Dendritic cell treated with granulocyte-macrophage colony-stimulating factor and Interleukin-4, amounts not matched to agents 40 ng/mL and 50 ng/mL, for 4 days (primary cell): ENCODE data around the gene WIZ.

Source experiments
- H3K27ac Mint-ChIP-seq: one replicate; pipeline ENCODE4 v1.8.0; 2022; ENCODE audit warnings: mild to moderate bottlenecking, mixed read lengths
- H3K27me3 Mint-ChIP-seq: one replicate; pipeline ENCODE4 v1.8.0; 2022; ENCODE audit warnings: mild to moderate bottlenecking, mixed read lengths
- H3K36me3 Mint-ChIP-seq: one replicate; pipeline ENCODE4 v1.8.0; 2022; ENCODE audit warnings: low read depth, mixed read lengths
- H3K4me1 Mint-ChIP-seq: one replicate; pipeline ENCODE4 v1.8.0; 2022; ENCODE audit warnings: low read depth, mixed read lengths
- H3K4me3 Mint-ChIP-seq: one replicate; pipeline ENCODE4 v1.8.0; 2022; ENCODE audit warnings: mild to moderate bottlenecking, moderate library complexity, mixed read lengths
- H3K9me3 Mint-ChIP-seq: one replicate; pipeline ENCODE4 v1.8.0; 2022; ENCODE audit warnings: mixed read lengths
- intact Hi-C: fragments of 100-400 bp; cut with micrococcal nuclease; formaldehyde crosslinking; loops from one replicate; pipeline ENCODE4 v1.15.0; 2022

Gene WIZ

DNA sequence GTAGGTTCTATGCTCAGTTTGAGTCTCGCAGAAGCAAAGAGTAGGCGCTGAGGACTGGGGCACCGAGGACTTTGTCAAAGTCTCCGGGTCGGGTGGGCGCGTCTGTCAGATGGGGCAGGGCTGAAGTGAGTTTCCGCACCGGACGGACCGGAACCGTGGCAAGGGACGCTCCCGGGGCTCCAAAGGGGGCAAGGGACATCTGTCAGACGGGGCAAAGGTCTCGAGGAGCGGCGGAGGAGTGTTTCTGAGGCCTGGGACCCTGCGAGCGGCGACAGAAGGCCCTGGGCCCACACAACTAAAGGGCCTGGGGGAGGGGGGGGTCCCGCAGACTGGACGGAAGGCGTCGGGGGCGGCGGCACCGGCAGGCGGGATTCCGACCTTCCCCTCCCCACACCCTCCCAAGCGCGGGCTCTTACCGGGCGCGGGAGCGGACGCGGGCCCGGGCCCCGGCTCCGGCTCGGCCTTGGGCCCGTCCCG lies 17.7 kb downstream of the WIZ start:
- intact Hi-C loops, result loop anchor here (1.0 to 2.0 kb wide), 2 partner anchors 13 to 18 kb away; partner anchors contain the start of gene AKAP8L
- Mint-ChIP-seq H3K9me3 (no peaks in the 10 kb centered on the region), H3K4me3 (peak overlapping the region; percentile 85), H3K36me3 (peaks cover 54% of the 10 kb centered on the region), H3K4me1 (peaks cover 32% of the 10 kb centered on the region), H3K27me3 (no peaks in the 10 kb centered on the region), H3K27ac (peak overlapping the region; percentile 87)

DNA sequence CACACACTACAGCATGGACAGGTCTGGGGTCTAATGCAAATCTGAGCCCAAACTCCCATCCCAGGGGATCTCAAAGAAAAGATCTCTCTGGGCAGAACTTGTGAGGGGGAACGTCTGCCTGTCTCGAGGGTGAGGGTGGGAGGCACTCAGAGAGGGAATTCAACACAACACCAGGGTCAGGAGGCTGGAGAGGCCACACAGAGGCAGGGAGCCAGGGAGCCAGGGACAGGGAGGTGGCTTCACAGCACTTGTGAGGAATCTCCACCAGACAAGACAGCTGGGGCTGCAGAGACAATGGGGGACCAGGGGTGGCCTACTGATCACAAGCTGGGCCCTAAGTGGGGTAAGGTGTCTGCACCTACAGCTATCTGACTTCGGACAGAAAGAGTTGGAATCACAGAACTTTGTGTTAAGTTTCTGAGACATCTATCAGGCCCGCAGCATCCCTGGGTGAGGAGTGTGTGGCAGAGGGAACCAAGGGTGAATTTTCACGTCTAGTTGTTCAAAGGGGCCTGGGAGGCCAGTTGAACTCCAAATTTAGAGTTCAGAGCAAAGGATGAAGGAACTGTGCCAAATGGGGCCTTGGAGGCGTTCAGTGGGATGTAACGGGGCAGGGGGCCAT lies 18.2 kb downstream of the WIZ start:
- H3K36me3 Mint-ChIP-seq, result peaks cover 59% of the 10 kb centered on the region
- H3K27me3 Mint-ChIP-seq, result no peaks in the 10 kb centered on the region
- intact Hi-C loops, result loop anchor here (1.0 to 2.0 kb wide), 2 partner anchors 13 to 19 kb away; partner anchors contain the start of gene AKAP8L

DNA sequence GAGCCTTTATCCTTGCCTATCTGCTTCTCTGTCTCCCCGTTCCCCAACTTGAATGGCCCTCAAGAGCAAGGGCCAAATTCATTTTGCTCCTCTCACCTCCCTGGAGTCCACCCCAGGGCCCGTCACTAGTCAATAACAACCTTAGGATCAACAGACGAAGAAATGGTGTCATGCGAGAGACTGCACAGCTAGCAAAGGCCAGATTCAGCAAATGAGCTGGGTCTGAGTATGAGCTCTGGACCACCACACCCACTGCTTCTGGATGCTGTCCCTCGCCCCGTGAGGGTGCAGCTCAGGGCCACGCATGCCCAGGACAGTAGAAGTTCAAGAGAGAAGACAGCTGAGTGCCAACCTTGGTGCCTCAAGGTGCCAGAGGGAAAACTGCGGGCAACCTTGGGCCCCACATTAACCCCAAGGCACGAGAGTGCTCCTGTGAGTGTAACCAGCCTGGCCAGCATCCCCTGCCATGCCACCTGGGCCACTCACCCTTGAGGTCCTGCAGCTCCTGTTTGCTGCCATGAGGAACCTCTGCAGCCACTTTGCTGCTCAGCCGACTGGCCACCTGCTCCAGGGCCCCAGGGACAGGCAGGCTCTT lies 19.1 kb downstream of the WIZ start:
- H3K36me3 Mint-ChIP-seq, result peaks cover 68% of the 10 kb centered on the region
- no peaks in the 10 kb centered on the region for H3K9me3 Mint-ChIP-seq
- H3K4me1 Mint-ChIP-seq, result peaks cover 32% of the 10 kb centered on the region
- no peak overlapping the region for H3K4me3 Mint-ChIP-seq
- H3K27me3 Mint-ChIP-seq, result no peaks in the 10 kb centered on the region
- H3K27ac Mint-ChIP-seq, result peak overlapping the region; percentile 87
- intact Hi-C loops, result no loop called here

More for the DNA sequence above, 18.2 kb downstream of the WIZ start:
- Mint-ChIP-seq H3K4me3 (peak overlapping the region; percentile 85), H3K9me3 (no peaks in the 10 kb centered on the region), H3K27ac (peak overlapping the region; percentile 87), H3K4me1 (peaks cover 32% of the 10 kb centered on the region)

DNA sequence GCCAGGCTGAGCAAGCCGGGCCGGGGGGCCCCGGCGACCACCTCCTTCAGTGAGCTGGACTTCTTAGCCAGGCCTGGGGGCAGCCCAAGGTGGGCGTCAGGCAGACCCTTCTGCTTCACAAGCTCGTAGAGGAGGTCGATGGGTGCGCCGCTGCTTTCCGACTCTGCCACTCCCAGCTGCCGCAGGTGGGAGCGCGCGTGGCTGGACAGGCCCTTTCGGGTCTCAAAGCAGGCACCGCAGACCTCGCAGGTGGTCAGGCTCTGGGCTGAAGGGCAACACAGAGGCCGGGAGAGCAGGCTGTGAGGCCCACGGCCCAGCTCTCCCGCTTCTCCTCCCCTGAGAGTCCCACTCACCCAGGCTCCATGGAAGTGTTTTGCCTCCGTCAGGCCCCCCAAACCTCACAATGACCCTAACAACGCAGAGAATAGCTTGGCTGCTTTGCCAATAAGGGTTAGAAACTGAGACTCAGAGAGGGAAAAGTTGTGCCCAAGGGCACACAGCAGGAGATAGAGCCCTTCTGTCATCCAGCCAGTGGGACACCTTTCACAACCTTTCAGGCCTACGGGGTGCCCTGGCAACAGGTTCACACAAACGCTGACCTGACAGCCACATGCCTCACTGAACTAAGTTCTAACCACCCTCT lies 19.8 kb downstream of the WIZ start:
- H3K27ac Mint-ChIP-seq, result peak overlapping the region; percentile 87
- intact Hi-C loops, result no loop called here
- peaks cover 75% of the 10 kb centered on the region for H3K36me3 Mint-ChIP-seq
- H3K27me3 Mint-ChIP-seq, result no peaks in the 10 kb centered on the region
- H3K9me3 Mint-ChIP-seq, result no peaks in the 10 kb centered on the region
- H3K4me3 Mint-ChIP-seq, result no peak overlapping the region
- H3K4me1 Mint-ChIP-seq, result peaks cover 32% of the 10 kb centered on the region

DNA sequence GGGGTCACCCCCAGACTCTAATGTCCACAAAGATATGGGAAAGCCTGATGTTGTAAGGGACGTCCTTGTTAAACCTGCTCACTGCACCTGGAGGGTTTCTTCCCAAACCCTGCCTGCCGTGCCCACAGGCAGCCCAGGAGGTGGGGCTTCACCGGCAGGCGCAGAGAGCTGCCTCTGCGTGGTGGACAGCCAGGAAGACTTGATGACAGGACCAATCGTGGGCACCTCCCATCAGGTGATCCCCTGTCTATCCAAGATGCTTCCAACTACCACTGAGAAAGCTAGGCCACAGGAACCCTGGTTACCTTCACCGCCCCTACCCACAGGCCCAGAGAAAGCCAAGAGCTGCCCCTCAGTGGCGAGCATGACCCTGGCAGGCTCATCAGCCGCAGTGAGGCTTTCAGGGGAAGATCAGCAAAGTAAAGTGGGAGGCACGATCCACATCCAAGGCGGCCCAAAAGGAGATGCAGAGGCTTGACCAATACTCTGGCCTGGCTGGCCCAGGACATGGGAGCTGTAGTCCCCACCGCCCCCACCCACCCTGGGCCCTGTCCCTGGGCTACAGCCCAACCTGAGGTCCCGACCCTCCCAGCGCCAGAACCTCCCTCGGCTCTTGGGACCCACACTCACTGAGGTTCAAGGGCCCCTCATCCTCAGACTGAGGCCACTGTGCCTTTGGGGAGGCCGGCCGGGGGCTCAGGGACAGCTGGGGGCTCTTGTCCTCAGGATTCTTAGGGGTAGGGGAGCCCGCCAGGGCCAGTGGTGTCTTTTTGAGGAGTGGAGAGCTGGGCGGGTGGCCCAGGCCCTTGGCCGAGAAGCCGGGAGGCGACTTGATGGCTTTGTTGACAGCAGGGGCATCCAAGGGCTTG lies 20.6 kb downstream of the WIZ start:
- no peak overlapping the region for H3K27ac Mint-ChIP-seq
- H3K27me3 Mint-ChIP-seq, result no peaks in the 10 kb centered on the region
- peaks cover 32% of the 10 kb centered on the region for H3K4me1 Mint-ChIP-seq
- intact Hi-C loops, result no loop called here
- H3K4me3 Mint-ChIP-seq, result no peak overlapping the region
- H3K9me3 Mint-ChIP-seq, result no peaks in the 10 kb centered on the region
- peaks cover 82% of the 10 kb centered on the region for H3K36me3 Mint-ChIP-seq

DNA sequence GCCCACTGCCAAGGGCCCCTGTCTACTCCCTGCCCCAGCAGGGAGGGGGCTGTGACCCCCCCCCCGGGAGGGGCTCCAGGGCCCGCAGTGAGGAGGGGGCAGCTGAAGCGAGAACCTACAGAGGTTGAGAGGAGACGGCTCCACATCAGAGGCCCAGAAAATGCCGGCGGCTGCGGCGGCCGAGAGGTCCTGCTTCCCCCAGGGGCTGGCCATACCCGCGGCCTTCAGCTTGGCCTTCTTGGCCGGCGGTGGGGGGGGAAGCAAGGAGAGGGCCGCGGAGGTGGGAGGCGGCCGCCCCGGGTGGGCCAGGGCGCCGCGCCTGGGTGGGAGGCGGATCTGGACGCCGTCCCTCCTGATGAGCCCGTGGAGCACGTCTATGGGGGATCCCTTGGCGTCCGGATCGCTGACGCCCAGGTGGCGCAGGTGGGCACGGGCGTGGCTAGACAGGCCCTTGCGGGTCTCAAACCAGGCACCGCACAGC lies 21.7 kb downstream of the WIZ start:
- Mint-ChIP-seq H3K27me3 (no peaks in the 10 kb centered on the region), H3K36me3 (peaks cover 91% of the 10 kb centered on the region), H3K27ac (no peak overlapping the region), H3K9me3 (peaks cover 7% of the 10 kb centered on the region), H3K4me3 (no peak overlapping the region), H3K4me1 (peaks cover 25% of the 10 kb centered on the region)
- intact Hi-C loops, result no loop called here

DNA sequence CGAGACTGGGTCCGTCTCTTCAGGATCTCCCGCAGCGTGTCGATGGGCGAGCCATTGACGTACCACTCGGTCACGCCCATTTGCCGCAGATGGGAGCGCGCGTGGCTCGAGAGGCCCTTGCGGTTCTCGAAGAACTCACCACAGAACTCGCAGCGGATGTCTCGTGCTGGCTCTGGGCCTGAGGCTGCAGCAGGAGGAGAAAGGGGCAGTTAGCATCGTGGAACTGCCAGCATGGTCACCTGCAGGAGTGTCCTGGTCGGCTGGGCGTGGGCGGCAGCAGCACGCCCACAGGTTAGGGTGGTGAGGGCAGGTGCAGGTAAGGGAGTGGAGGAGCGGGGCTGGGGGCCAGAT lies 22.4 kb downstream of the WIZ start:
- no peak overlapping the region for H3K4me3 Mint-ChIP-seq
- no peak overlapping the region for H3K27ac Mint-ChIP-seq
- peaks cover 7% of the 10 kb centered on the region for H3K9me3 Mint-ChIP-seq
- H3K27me3 Mint-ChIP-seq, result no peaks in the 10 kb centered on the region
- peaks cover 94% of the 10 kb centered on the region for H3K36me3 Mint-ChIP-seq
- intact Hi-C loops, result no loop called here
- peaks cover 22% of the 10 kb centered on the region for H3K4me1 Mint-ChIP-seq

DNA sequence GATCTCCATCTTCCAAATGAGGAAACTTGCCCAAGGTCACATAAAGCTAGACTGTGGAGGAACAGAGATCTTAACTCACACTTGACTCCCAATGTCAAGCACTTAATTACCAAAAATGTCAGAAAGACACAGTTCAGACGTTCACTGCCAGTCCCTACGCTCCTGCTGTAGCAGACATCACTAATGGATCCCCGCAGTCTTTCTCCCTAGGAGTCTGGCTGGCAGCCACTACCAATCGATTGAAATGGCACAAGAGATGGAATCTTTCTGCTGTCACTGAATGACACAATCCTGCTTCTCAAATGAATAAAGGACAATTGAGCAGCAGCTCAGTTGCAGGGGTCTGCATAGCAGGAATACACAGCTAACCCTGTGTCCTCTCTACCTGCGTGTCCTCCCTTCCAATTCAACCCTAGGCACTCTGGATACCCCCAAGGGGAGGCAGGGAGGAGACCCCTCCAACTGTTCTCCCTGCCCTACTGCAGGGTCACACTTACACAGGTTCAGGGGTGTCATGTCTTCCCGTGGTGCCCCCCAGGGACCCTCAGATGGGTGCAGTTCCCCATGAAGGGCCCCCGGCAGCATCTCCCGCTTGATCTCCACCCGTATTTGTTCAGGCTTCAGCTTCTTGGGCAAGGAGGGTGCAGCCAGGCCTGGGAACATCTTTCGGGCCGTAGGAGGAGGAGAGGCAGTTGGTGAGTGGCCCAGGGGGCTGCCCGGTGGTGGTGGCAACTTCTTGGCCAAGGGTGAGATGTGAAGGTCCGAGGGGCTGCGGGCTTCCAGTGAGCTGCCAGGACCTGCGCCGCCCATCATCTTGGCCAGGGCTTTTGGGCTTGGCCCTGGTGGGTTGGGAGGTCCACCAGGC lies 23.0 kb downstream of the WIZ start:
- Mint-ChIP-seq H3K36me3 (peaks cover 94% of the 10 kb centered on the region), H3K9me3 (peaks cover 7% of the 10 kb centered on the region), H3K27ac (no peak overlapping the region), H3K4me1 (peaks cover 19% of the 10 kb centered on the region), H3K27me3 (no peaks in the 10 kb centered on the region), H3K4me3 (no peak overlapping the region)
- intact Hi-C loops, result no loop called here

DNA sequence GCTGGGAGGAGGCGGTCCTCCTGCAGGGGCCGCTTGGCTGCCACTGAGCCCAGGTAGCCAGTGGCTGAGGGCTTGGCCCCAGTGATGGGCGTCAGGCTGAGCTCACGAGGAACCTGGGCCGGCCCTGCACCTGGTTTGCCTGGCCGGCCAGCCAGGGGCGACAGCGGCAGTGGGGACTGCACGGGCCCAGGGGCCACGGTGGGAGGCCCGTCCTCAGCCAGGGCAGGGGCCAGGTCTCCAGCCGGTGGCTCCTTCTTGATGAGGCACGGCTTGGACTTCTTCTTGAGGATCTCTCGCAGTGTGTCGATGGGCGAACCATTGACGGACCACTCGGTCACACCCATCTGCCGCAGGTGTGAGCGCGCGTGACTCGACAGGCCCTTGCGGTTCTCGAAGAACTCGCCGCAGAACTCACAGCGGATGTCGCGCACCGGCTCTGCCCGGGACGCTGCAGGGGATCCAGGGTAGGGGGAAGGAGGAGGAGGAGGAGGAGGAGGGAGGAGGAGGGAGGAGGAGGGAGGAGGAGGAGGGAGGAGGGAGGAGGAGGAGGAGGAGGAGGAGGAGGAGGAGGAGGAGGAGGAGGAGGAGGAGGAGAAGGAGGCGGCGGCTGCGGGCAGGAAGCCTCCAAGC lies 24.3 kb downstream of the WIZ start:
- no peak overlapping the region for H3K4me3 Mint-ChIP-seq
- H3K4me1 Mint-ChIP-seq, result peaks cover 6% of the 10 kb centered on the region
- peaks cover 7% of the 10 kb centered on the region for H3K9me3 Mint-ChIP-seq
- no peak overlapping the region for H3K27ac Mint-ChIP-seq
- intact Hi-C loops, result no loop called here
- H3K27me3 Mint-ChIP-seq, result no peaks in the 10 kb centered on the region
- peaks cover 93% of the 10 kb centered on the region for H3K36me3 Mint-ChIP-seq

DNA sequence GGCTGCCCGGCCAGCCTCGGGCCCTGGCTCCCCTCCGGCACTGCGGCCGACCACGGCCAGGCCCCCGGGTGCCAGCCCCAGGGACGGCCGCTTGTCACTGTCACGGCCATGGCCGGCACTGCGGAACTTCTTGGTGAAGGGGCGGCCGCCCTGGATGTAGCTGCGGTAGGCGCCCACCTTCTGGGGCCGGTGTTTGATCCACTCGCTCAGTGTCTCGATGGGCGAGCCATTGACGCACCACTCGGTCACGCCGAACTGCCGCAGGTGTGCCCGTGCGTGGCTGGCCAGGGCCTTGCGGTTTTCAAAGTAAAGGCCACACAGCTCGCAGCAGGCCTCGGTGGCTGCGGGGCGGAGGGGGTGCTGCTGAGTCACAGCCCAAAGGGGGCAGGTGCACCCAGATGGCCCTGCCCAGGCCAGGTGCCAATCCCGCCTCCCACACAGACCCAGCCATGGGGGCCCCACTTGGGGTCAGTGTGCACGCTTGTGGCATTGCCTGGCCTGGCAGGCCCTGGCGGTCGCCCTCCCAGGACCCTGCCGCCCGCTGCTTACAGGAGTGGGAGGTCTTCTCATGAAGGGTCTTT lies 25.0 kb downstream of the WIZ start:
- intact Hi-C loops, result no loop called here
- peaks cover 4% of the 10 kb centered on the region for H3K4me1 Mint-ChIP-seq
- peaks cover 88% of the 10 kb centered on the region for H3K36me3 Mint-ChIP-seq
- no peak overlapping the region for H3K27ac Mint-ChIP-seq
- H3K27me3 Mint-ChIP-seq, result no peaks in the 10 kb centered on the region
- peaks cover 7% of the 10 kb centered on the region for H3K9me3 Mint-ChIP-seq
- no peak overlapping the region for H3K4me3 Mint-ChIP-seq

DNA sequence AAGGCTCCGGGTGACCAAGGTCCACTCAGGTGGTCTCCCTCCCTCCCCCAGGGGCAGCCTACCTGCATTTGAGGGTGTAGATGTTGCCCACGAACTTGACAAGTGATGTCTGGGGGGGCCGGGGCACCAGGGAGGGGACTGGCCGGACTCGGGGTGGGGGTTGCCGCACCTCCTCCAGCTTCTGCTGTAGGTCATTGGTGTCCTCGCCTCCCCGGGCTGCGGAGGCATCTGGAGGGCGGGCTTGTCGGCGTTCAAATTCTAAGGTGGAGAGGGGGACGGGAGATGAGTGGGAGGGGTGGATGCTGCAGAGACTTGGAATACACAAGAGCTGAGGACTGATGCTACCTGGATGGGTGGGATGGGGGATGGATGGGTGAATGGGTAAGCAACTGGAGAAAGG lies 25.6 kb downstream of the WIZ start:
- intact Hi-C loops, result no loop called here
- H3K27me3 Mint-ChIP-seq, result no peaks in the 10 kb centered on the region
- peaks cover 82% of the 10 kb centered on the region for H3K36me3 Mint-ChIP-seq
- H3K9me3 Mint-ChIP-seq, result peaks cover 7% of the 10 kb centered on the region
- H3K4me3 Mint-ChIP-seq, result no peak overlapping the region
- H3K4me1 Mint-ChIP-seq, result peaks cover 10% of the 10 kb centered on the region
- no peak overlapping the region for H3K27ac Mint-ChIP-seq

DNA sequence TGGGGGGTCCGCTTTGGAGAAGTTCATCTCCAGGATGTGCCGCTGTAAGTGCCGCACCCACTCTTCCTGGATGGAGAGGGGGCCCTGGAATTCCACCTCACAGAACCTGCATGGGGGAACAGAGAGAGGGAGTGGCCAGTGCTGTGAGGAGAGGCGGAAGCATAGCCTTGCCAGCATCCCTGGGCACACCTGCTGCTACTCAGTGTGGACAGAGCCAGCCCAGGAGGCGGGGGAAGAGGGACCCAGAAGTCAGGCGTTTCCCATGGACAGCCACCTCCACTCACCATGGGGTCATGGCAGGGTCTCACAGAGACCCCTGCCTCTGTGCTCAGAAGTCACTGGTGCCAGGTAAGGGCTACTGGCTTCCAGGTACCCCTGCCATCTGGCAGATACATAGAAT lies 26.6 kb downstream of the WIZ start:
- H3K4me1 Mint-ChIP-seq, result peaks cover 14% of the 10 kb centered on the region
- peaks cover 7% of the 10 kb centered on the region for H3K9me3 Mint-ChIP-seq
- peaks cover 81% of the 10 kb centered on the region for H3K36me3 Mint-ChIP-seq
- intact Hi-C loops, result no loop called here
- no peak overlapping the region for H3K27ac Mint-ChIP-seq
- H3K27me3 Mint-ChIP-seq, result no peaks in the 10 kb centered on the region
- H3K4me3 Mint-ChIP-seq, result no peak overlapping the region
